GM23248 (cell line): ENCODE results near the gene PRKCSH.

Experiments
- EZH2 ChIP-seq: fragments of 200-600 bp; sonication (generic); IDR thresholded peaks from 2 replicates; pipeline ENCODE4 v1.6.1; 2018; ENCODE audit warnings: antibody characterized with exemption, mild to moderate bottlenecking; ENCODE audit not compliant: insufficient read depth, poor library complexity, severe bottlenecking
- EZH2phosphoT487 ChIP-seq: fragments of 200-600 bp; sonication (generic); IDR thresholded peaks from 2 replicates; pipeline ENCODE4 v1.6.1; 2018; ENCODE audit warnings: antibody characterized with exemption, moderate library complexity, mild to moderate bottlenecking, low read depth; ENCODE audit not compliant: insufficient read depth

- TF ChIP-seq EZH2 (peak; percentile 82), EZH2phosphoT487 (no peak)
Observed at GRCh38 chr19:11480715-11481533, 45.5 kb downstream of the PRKCSH start, which contains the start of gene ELAVL3.
